BLaER1 treated with 17β-estradiol and CSF1 and Interleukin-3, amounts not matched to agents 10 nM and 100 nM (cell line): ENCODE results near the gene TLR3.

Experiments used
- H3K27ac ChIP-seq, 11 experiments: shearing (Covaris generic); formaldehyde crosslinking; 2 replicates each; pipeline ENCODE4 v1.8.1; 2022
- H3K27me3 ChIP-seq, 11 experiments: shearing (Covaris generic); formaldehyde crosslinking; 2 replicates each; pipeline ENCODE4 v1.8.1; 2022
- H3K36me3 ChIP-seq, 11 experiments: shearing (Covaris generic); formaldehyde crosslinking; 2 replicates each; pipeline ENCODE4 v1.8.1; 2022
- H3K4me1 ChIP-seq, 10 experiments: shearing (Covaris generic); formaldehyde crosslinking; 2 replicates each; pipeline ENCODE4 v1.8.1; 2022
- H3K4me2 ChIP-seq, 11 experiments: shearing (Covaris generic); formaldehyde crosslinking; 2 replicates each; pipeline ENCODE4 v1.8.1; 2022
- H3K4me3 ChIP-seq, 10 experiments: shearing (Covaris generic); formaldehyde crosslinking; 2 replicates each; pipeline ENCODE4 v1.8.1; 2022
- H3K9ac ChIP-seq, 11 experiments: shearing (Covaris generic); formaldehyde crosslinking; 2 replicates each; pipeline ENCODE4 v1.8.1; 2022
- H3K9me3 ChIP-seq, 11 experiments: shearing (Covaris generic); formaldehyde crosslinking; replicated peaks in 1 of 11; 2 replicates each; pipeline ENCODE4 v1.8.1; 2022
- H4K20me1 ChIP-seq, 11 experiments: shearing (Covaris generic); formaldehyde crosslinking; 2 replicates each; pipeline ENCODE4 v1.8.1; 2022
- Cebpa-rat ChIP-seq, 11 experiments: shearing (Covaris generic); IDR thresholded peaks; 2 replicates each; pipeline ENCODE4 v1.8.1; 2022

TLR3 gene

DNA sequence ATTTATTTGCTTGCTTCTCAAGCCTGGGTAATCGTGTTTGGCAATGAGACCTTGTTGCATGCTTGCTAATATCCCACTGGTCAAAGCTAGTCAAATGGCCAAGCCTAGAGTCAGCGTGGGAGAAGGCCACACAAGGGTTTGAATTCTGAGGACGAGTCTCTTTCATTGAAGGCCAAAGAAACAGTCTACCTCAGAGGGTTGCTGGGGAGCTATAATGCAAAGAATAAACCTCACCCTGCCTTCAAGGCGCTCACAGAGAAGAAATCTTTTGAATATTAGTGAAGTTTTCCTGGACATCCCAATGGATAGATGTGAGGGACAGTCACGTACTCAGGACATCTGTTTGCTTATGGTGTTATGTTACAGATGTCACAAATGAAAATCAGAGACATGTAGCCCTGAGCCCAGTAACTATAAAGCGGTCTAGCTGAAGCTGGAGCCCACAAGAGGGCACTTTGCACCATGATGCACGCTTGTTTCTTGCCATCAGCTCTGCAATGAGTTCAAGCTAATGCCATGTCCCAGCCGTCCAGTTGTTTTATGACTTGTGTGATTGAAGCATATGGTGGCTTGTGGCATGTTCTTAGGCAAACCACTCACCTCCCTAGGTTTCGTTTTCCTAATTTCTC is 1.1 kb upstream of the TLR3 start:
- Histone ChIP-seq H3K4me1 (peaks cover 8 to 19% (median 14%) of the 10 kb centered on the region in 10 experiments), H3K27me3 (no peaks in the 10 kb centered on the region), H3K9ac (no peak overlapping the region; a peak in 1 of 22 replicates), H3K36me3 (no peaks in the 10 kb centered on the region), H3K4me2 (peak overlapping the region; percentile 67 to 93 (median 81); a peak in 20 of 22 replicates), H3K27ac (no peak overlapping the region), H3K9me3 (no peaks in the 10 kb centered on the region), H3K4me3 (no peak overlapping the region), H4K20me1 (no peaks in the 10 kb centered on the region)
- TF ChIP-seq Cebpa-rat (IDR thresholded peaks at IDR 0.05) = no peak

- no peak overlapping the region for H3K9ac ChIP-seq
- no peak overlapping the region; a peak in 1 of 20 replicates for H3K4me3 ChIP-seq
- TF ChIP-seq Cebpa-rat (IDR thresholded peaks at IDR 0.05) = no peak
- H3K27me3 ChIP-seq = no peaks in the 10 kb centered on the region
- H3K36me3 ChIP-seq = no peaks in the 10 kb centered on the region
- H3K27ac ChIP-seq = no peak overlapping the region
- no peaks in the 10 kb centered on the region for H4K20me1 ChIP-seq
- peak overlapping the region in 9 of 11 experiments; percentile 67 to 93 (median 82); a peak in 15 of 22 replicates for H3K4me2 ChIP-seq
- no peaks in the 10 kb centered on the region for H3K9me3 ChIP-seq
- peaks cover 8 to 19% (median 14%) of the 10 kb centered on the region in 10 experiments for H3K4me1 ChIP-seq
Observed at GRCh38 chr4:186069729-186070128, 773 bp downstream of the TLR3 start.

GRCh38 chr4:186072516-186072915 is 3.6 kb downstream of the TLR3 start:
- Histone ChIP-seq H3K27me3 (no peaks in the 10 kb centered on the region), H3K36me3 (no peaks in the 10 kb centered on the region), H3K27ac (no peak overlapping the region), H3K4me2 (no peak overlapping the region), H3K9me3 (no peaks in the 10 kb centered on the region), H4K20me1 (no peaks in the 10 kb centered on the region), H3K4me3 (no peak overlapping the region), H3K4me1 (peaks cover 8 to 19% (median 12%) of the 10 kb centered on the region in 10 experiments), H3K9ac (no peak overlapping the region)
- TF ChIP-seq Cebpa-rat (IDR thresholded peaks at IDR 0.05) = no peak

DNA sequence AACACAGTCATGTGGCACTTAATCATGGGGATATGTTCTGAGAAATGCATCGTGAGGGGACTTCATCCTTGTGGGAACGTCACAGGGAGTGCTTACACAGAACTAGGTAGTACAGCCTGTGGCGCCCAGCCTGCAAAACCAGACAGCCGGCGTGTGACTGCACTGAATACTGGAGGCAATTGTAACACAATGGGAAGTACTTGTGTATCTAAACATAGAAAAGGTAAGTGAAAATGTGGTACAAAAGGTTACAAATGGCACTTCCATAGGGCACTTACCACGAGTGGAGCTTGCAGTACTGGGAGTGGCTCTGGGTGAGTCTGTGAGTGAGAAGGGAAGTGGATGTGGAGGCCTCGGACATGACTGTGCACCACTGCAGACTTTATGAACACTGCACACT is 5.2 kb downstream of the TLR3 start:
- no peak overlapping the region for H3K4me3 ChIP-seq

DNA sequence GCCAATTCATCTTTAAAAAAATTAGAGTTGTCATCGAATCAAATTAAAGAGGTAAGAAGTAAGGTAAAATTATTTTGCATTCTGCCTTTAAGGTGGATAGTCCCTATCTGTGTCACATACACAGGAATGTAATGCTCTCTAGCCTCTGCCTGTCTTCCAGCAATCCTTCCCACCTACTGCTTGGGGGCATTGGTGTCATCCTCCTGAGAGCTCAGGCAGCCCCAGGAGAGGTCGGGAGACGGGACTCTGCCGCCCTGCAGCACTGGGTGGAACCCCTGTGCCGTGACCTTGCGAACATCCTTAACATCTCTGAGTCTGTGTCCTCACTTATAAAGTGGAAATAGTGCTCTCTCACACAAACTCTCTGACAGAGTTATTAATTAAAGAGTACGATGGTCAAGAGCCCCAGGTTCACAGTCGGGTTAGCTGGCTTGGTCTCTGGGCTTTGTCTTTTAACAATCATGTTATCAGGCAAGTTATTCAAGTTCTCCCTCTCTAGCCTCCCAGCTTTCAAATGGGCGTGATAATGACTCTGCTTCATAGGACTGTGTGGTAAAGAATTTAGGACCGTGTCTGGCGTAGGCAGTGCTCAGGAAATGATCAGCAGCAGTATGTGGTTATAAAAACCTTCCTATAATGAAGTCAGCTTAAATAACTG is 10.2 kb downstream of the TLR3 start:
- H4K20me1 ChIP-seq = no peaks in the 10 kb centered on the region; a peak in 1 of 22 replicates
- no peak overlapping the region for H3K4me3 ChIP-seq
- no peak overlapping the region for H3K9ac ChIP-seq
- H3K4me2 ChIP-seq = no peak overlapping the region
- H3K27me3 ChIP-seq = no peaks in the 10 kb centered on the region; a peak in 1 of 22 replicates
- H3K4me1 ChIP-seq = no peaks in the 10 kb centered on the region
- TF ChIP-seq Cebpa-rat (IDR thresholded peaks at IDR 0.05) = no peak
- H3K36me3 ChIP-seq = no peaks in the 10 kb centered on the region
- H3K9me3 ChIP-seq = no peaks in the 10 kb centered on the region
- no peak overlapping the region for H3K27ac ChIP-seq

More for the DNA sequence above, 5.2 kb downstream of the TLR3 start:
- TF ChIP-seq Cebpa-rat (IDR thresholded peaks at IDR 0.05) = no peak
- Histone ChIP-seq H3K9me3 (no peaks in the 10 kb centered on the region), H3K36me3 (no peaks in the 10 kb centered on the region), H3K27ac (no peak overlapping the region), H3K27me3 (no peaks in the 10 kb centered on the region; a peak in 1 of 22 replicates), H3K4me1 (peaks cover 0 to 6% (median 0%) of the 10 kb centered on the region in 10 experiments; a peak in 4 of 20 replicates), H4K20me1 (no peaks in the 10 kb centered on the region), H3K4me2 (no peak overlapping the region), H3K9ac (no peak overlapping the region)

DNA sequence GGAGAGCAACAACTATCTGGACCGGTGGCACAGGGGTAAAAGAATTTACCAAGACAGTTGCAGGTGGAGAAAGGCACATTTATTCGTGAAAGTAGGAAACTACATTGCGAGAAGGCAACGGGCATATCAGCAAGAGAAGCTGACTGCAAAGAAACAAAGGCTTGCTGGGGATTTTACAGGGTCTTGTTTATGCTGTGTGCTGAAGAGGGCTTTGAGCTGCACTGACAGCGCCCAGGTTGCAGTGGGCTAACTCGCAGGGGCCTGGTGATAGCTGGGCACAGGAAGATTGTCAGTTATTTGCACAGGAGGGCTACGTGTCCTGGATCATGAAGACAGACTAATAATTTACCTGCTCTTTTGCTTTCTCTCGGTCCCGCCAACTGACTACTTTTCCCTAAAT is 10.7 kb downstream of the TLR3 start:
- Histone ChIP-seq H4K20me1 (no peaks in the 10 kb centered on the region; a peak in 1 of 22 replicates), H3K4me3 (no peak overlapping the region), H3K4me1 (no peaks in the 10 kb centered on the region), H3K27ac (no peak overlapping the region), H3K9me3 (no peaks in the 10 kb centered on the region), H3K4me2 (no peak overlapping the region), H3K36me3 (no peaks in the 10 kb centered on the region), H3K9ac (no peak overlapping the region), H3K27me3 (no peaks in the 10 kb centered on the region; a peak in 1 of 22 replicates)
- TF ChIP-seq Cebpa-rat (IDR thresholded peaks at IDR 0.05) = no peak

GRCh38 chr4:186081202-186081807 is 12.3 kb downstream of the TLR3 start:
- Histone ChIP-seq H3K4me3 (no peak overlapping the region), H3K27ac (no peak overlapping the region), H3K4me2 (no peak overlapping the region), H3K27me3 (no peaks in the 10 kb centered on the region; a peak in 1 of 22 replicates), H3K9me3 (no peaks in the 10 kb centered on the region), H4K20me1 (no peaks in the 10 kb centered on the region; a peak in 1 of 22 replicates), H3K9ac (no peak overlapping the region), H3K36me3 (no peaks in the 10 kb centered on the region), H3K4me1 (no peaks in the 10 kb centered on the region)
- TF ChIP-seq Cebpa-rat (IDR thresholded peaks at IDR 0.05) = no peak

DNA sequence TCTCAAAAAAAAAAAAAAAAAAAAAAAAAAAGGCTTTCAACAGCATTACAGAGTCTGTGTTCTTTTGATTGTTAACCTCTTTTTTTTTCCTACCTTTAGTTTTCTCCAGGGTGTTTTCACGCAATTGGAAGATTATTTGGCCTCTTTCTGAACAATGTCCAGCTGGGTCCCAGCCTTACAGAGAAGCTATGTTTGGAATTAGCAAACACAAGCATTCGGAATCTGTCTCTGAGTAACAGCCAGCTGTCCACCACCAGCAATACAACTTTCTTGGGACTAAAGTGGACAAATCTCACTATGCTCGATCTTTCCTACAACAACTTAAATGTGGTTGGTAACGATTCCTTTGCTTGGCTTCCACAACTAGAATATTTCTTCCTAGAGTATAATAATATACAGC is 13.3 kb downstream of the TLR3 start:
- Histone ChIP-seq H3K27ac (no peak overlapping the region), H3K9me3 (no peaks in the 10 kb centered on the region), H3K9ac (no peak overlapping the region), H3K4me3 (no peak overlapping the region), H3K4me1 (no peaks in the 10 kb centered on the region), H4K20me1 (no peaks in the 10 kb centered on the region; a peak in 1 of 22 replicates), H3K36me3 (no peaks in the 10 kb centered on the region), H3K27me3 (no peaks in the 10 kb centered on the region; a peak in 1 of 22 replicates), H3K4me2 (no peak overlapping the region)
- TF ChIP-seq Cebpa-rat (IDR thresholded peaks at IDR 0.05) = no peak

GRCh38 chr4:186088523-186088922 is 19.6 kb downstream of the TLR3 start:
- H3K36me3 ChIP-seq = no peaks in the 10 kb centered on the region
- no peaks in the 10 kb centered on the region for H4K20me1 ChIP-seq
- peaks cover 0 to 10% (median 3%) of the 10 kb centered on the region in 11 experiments; a peak in 5 of 22 replicates for H3K9me3 ChIP-seq
- H3K9ac ChIP-seq = no peak overlapping the region
- TF ChIP-seq Cebpa-rat (IDR thresholded peaks at IDR 0.05) = no peak
- H3K27me3 ChIP-seq = no peaks in the 10 kb centered on the region
- no peaks in the 10 kb centered on the region for H3K4me1 ChIP-seq
- H3K4me2 ChIP-seq = no peak overlapping the region
- H3K4me3 ChIP-seq = no peak overlapping the region
- H3K27ac ChIP-seq = no peak overlapping the region
